GM21381 (cell line): ENCODE data around the gene CELF2.
A peak's percentile ranks its signal among the peaks of the same experiment; 100 is the strongest.

ENCODE experiments used
- ATAC-seq: cut with Tn5 transposase; IDR thresholded peaks from one replicate; pipeline ENCODE4 v1.9.1; 2021; ENCODE audit warnings: mild to moderate bottlenecking, moderate library complexity; ENCODE audit not compliant: unreplicated experiment

CELF2 gene

GRCh38 chr10:11057018-11057417 is 39.3 kb downstream of the CELF2 start:
- ATAC-seq: no peak

- ATAC-seq: no peak
Observed at GRCh38 chr10:11057448-11057847, 39.8 kb downstream of the CELF2 start.

GRCh38 chr10:11057994-11058393 is 40.3 kb downstream of the CELF2 start:
- no peak for ATAC-seq

- ATAC-seq: no peak
Observed at GRCh38 chr10:11058965-11059364, 41.3 kb downstream of the CELF2 start.

- ATAC-seq: no peak
Observed at GRCh38 chr10:11063856-11064255, 46.2 kb downstream of the CELF2 start.

GRCh38 chr10:11064832-11065231 is 47.2 kb downstream of the CELF2 start:
- no peak for ATAC-seq

GRCh38 chr10:11065567-11065966 is 47.9 kb downstream of the CELF2 start:
- no peak for ATAC-seq

- no peak for ATAC-seq
Observed at GRCh38 chr10:11066520-11066919, 48.8 kb downstream of the CELF2 start.

GRCh38 chr10:11068861-11069633 is 51.4 kb downstream of the CELF2 start:
- no peak for ATAC-seq

GRCh38 chr10:11073410-11073809 is 55.7 kb downstream of the CELF2 start:
- ATAC-seq: no peak

GRCh38 chr10:11074536-11075267 is 57.0 kb downstream of the CELF2 start:
- peak; percentile 81 for ATAC-seq

- ATAC-seq: no peak
Observed at GRCh38 chr10:11076221-11076620, 58.5 kb downstream of the CELF2 start.

- ATAC-seq: peak; percentile 70
Observed at GRCh38 chr10:11080564-11080984, 62.9 kb downstream of the CELF2 start.

- no peak for ATAC-seq
Observed at GRCh38 chr10:11081408-11081807, 63.7 kb downstream of the CELF2 start.

GRCh38 chr10:11082526-11082925 is 64.9 kb downstream of the CELF2 start:
- ATAC-seq: no peak

- no peak for ATAC-seq
Observed at GRCh38 chr10:11083051-11083450, 65.4 kb downstream of the CELF2 start.

- no peak for ATAC-seq
Observed at GRCh38 chr10:11085545-11085944, 67.9 kb downstream of the CELF2 start.

GRCh38 chr10:11086177-11086840 is 68.6 kb downstream of the CELF2 start:
- ATAC-seq: no peak

GRCh38 chr10:11087372-11087771 is 69.7 kb downstream of the CELF2 start:
- no peak for ATAC-seq

- no peak for ATAC-seq
Observed at GRCh38 chr10:11088709-11089108, 71.0 kb downstream of the CELF2 start.

- no peak for ATAC-seq
Observed at GRCh38 chr10:11089272-11089671, 71.6 kb downstream of the CELF2 start.
